IMR-90 (cell line): Measurements from ENCODE around the gene IL13. TPM values are rescaled to one million over a fixed set of nuclear protein-coding genes. Genes with fewer than 3 reads are reported as not detected.

Experiments
- ATAC-seq: fragments of 200-7000 bp; cut with Tn5 transposase; 2 replicates; pipeline ENCODE4 v1.9.1; 2020; ENCODE audit warnings: low read depth, mild to moderate bottlenecking, moderate library complexity
- BruUV-seq: library from RNA; stranded (reverse); fragments of 400-500 nt; replicated peaks from 2 replicates; lab custom pipeline; 2021; lab: Mats Ljungman, UMichigan
- CTCF ChIA-PET: fragments of 300-600 bp; formaldehyde crosslinking; extraction: SDS; loops from one replicate; lab custom pipeline; 2021; ENCODE audit warnings: antibody characterized with exemption; lab: Yijun Ruan, JAX
- POLR2A ChIA-PET: fragments of 300-600 bp; sonication (Branson Sonifier 250); formaldehyde crosslinking; loops from one replicate; lab custom pipeline; 2022; ENCODE audit warnings: antibody characterized with exemption; ENCODE audit not compliant: unreplicated experiment; lab: Charles Lee
- DNase-seq: peaks from one replicate; pipeline ENCODE4 v3.0.0; 2013
- H2AFZ ChIP-seq: replicated peaks from 2 replicates; pipeline ENCODE3; 2013; ENCODE audit warnings: low read length, mild to moderate bottlenecking; ENCODE audit not compliant: poor library complexity
- H2AK5ac ChIP-seq: 2 replicates; pipeline ENCODE4 v1.6.1; 2013; ENCODE audit warnings: low read depth, low read length, inconsistent platforms
- H2AK9ac ChIP-seq: replicated peaks from 2 replicates; pipeline ENCODE3; 2013; ENCODE audit warnings: mild to moderate bottlenecking, low read depth, low read length, moderate library complexity; ENCODE audit not compliant: poor library complexity
- H2BK120ac ChIP-seq: 2 replicates; pipeline ENCODE4 v1.6.1; 2013; ENCODE audit warnings: low read depth, low read length, inconsistent platforms
- H2BK15ac ChIP-seq: 3 replicates; pipeline ENCODE4 v1.6.1; 2013; ENCODE audit warnings: low read depth, low read length, inconsistent platforms
- H2BK20ac ChIP-seq: 2 replicates; pipeline ENCODE4 v1.6.1; 2013; ENCODE audit warnings: low read depth, mild to moderate bottlenecking, inconsistent platforms, low read length, moderate library complexity
- H2BK5ac ChIP-seq: 2 replicates; pipeline ENCODE4 v1.6.1; 2013; ENCODE audit warnings: mild to moderate bottlenecking, low read depth, low read length, inconsistent platforms; ENCODE audit not compliant: poor library complexity, severe bottlenecking
- H3K14ac ChIP-seq: replicated peaks from 2 replicates; pipeline ENCODE4 v1.6.1; 2013; ENCODE audit warnings: low read depth, low read length, inconsistent platforms
- H3K18ac ChIP-seq: 2 replicates; pipeline ENCODE4 v1.6.1; 2013; ENCODE audit warnings: low read depth, low read length, control low read depth
- H3K23ac ChIP-seq: 2 replicates; pipeline ENCODE4 v1.6.1; 2013; ENCODE audit warnings: low read depth, low read length, inconsistent platforms
- H3K27ac ChIP-seq: 2 replicates; pipeline ENCODE4 v1.5.1; 2013; ENCODE audit warnings: mild to moderate bottlenecking, control low read depth, low read length; ENCODE audit not compliant: insufficient read depth
- H3K27me3 ChIP-seq: 2 replicates; pipeline ENCODE4 v1.6.1; 2013; ENCODE audit warnings: low read length; ENCODE audit not compliant: control insufficient read depth, insufficient read depth
- H3K36me3 ChIP-seq: 2 replicates; pipeline ENCODE4 v1.6.1; 2013; ENCODE audit warnings: low read length, mixed read lengths; ENCODE audit not compliant: control insufficient read depth, insufficient read depth
- H3K4ac ChIP-seq: 2 replicates; pipeline ENCODE4 v1.6.1; 2013; ENCODE audit warnings: low read depth, low read length, inconsistent platforms
- H3K4me1 ChIP-seq: 2 replicates; pipeline ENCODE4 v1.6.1; 2013; ENCODE audit warnings: low read length, mixed read lengths; ENCODE audit not compliant: control insufficient read depth, insufficient read depth
- H3K4me2 ChIP-seq: 2 replicates; pipeline ENCODE4 v1.6.1; 2013; ENCODE audit warnings: low read depth, mild to moderate bottlenecking, control low read depth, low read length, moderate library complexity
- H3K4me3 ChIP-seq: 2 replicates; pipeline ENCODE4 v1.5.1; 2013; ENCODE audit warnings: low read depth, mild to moderate bottlenecking, control low read depth, low read length, moderate library complexity; ENCODE audit not compliant: insufficient read depth
- H3K56ac ChIP-seq: 2 replicates; pipeline ENCODE4 v1.6.1; 2013; ENCODE audit warnings: low read length, inconsistent platforms; ENCODE audit not compliant: insufficient read depth; ENCODE audit errors: extremely low read depth
- H3K79me1 ChIP-seq, 2 experiments: 2 replicates each; pipeline ENCODE4 v1.6.1; 2013; ENCODE audit warnings: low read length in 2 of 2, inconsistent platforms in 1 of 2, low read depth in 1 of 2
- H3K9ac ChIP-seq: 2 replicates; pipeline ENCODE4 v1.6.1; 2013; ENCODE audit warnings: low read depth, low read length, control low read depth
- H3K9me1 ChIP-seq: 2 replicates; pipeline ENCODE4 v1.6.1; 2013; ENCODE audit warnings: low read length, inconsistent platforms; ENCODE audit not compliant: insufficient read depth
- H3K9me3 ChIP-seq: 2 replicates; pipeline ENCODE4 v1.6.1; 2013; ENCODE audit warnings: low read length; ENCODE audit not compliant: control insufficient read depth, insufficient read depth
- H4K20me1 ChIP-seq: 2 replicates; pipeline ENCODE4 v1.6.1; 2013; ENCODE audit warnings: low read length, inconsistent platforms; ENCODE audit not compliant: insufficient read depth
- H4K5ac ChIP-seq: 2 replicates; pipeline ENCODE4 v1.6.1; 2013; ENCODE audit warnings: mild to moderate bottlenecking, low read depth, low read length, control low read depth
- H4K8ac ChIP-seq, 2 experiments: 2 replicates each; pipeline ENCODE4 v1.6.1; 2013; ENCODE audit warnings: low read depth in 2 of 2, low read length in 2 of 2, control low read depth in 1 of 2, inconsistent platforms in 1 of 2
- H4K91ac ChIP-seq: 2 replicates; pipeline ENCODE4 v1.6.1; 2013; ENCODE audit warnings: low read depth, low read length, inconsistent platforms; ENCODE audit not compliant: insufficient read depth
- CEBPB ChIP-seq: IDR thresholded peaks from 2 replicates; pipeline ENCODE4 v1.6.1; 2012; ENCODE audit warnings: low read depth, low read length, improper control_type of control experiment
- CHD1 ChIP-seq: IDR thresholded peaks from 2 replicates; pipeline ENCODE4 v1.6.1; 2012; ENCODE audit warnings: low read depth, low read length, improper control_type of control experiment
- MAZ ChIP-seq: IDR thresholded peaks from 2 replicates; pipeline ENCODE4 v1.6.1; 2012; ENCODE audit warnings: low read depth, mild to moderate bottlenecking, low read length, improper control_type of control experiment, moderate library complexity, borderline replicate concordance
- MXI1 ChIP-seq: IDR thresholded peaks from 2 replicates; pipeline ENCODE4 v1.6.1; 2012; ENCODE audit warnings: low read depth, mild to moderate bottlenecking, low read length, moderate library complexity, borderline replicate concordance
- RAD21 ChIP-seq: IDR thresholded peaks from 2 replicates; pipeline ENCODE4 v1.6.1; 2012; ENCODE audit warnings: low read length, improper control_type of control experiment
- RFX5 ChIP-seq: IDR thresholded peaks from 2 replicates; pipeline ENCODE4 v1.8.0; 2012; ENCODE audit warnings: low read depth, mild to moderate bottlenecking, low read length, moderate library complexity
- WGBS, 2 experiments: methylation state at CpG; one replicate each; pipeline versions ENCODE4 v1.1.5 to v1.1.7; 2013; ENCODE audit warnings: missing lambda C conversion rate in 2 of 2; ENCODE audit not compliant: insufficient read length in 1 of 2; ENCODE audit errors: extremely low coverage in 2 of 2; 5-methylcytosine and 5-hydroxymethylcytosine counted together
- dilution Hi-C: fragments of 300-500 bp; cut with HindIII; formaldehyde crosslinking; loops from one replicate; pipeline ENCODE4 v1.14.3; 2018; ENCODE audit warnings: low sequenced_read_pairs; ENCODE audit not compliant: unreplicated experiment
- in situ Hi-C: fragments of 300-500 bp; cut with MboI; formaldehyde crosslinking; loops from 3 replicates; pipeline ENCODE4 v1.14.3; 2019; ENCODE audit warnings: low sequenced_read_pairs, inconsistent platforms, mixed read lengths
- intact Hi-C: fragments of 100-400 bp; cut with micrococcal nuclease; formaldehyde crosslinking; loops from 2 replicates; pipeline ENCODE4 v1.10.0; 2022
- polyA plus RNA-seq, 3 experiments: library from polyadenylated mRNA; depleted of rRNA; stranded (reverse); fragments of >200 nt; gene quantifications; 2 replicates each; pipeline ENCODE4 v1.2.3, GENCODE V29; 2012; ENCODE audit warnings: low replicate concordance in 1 of 3
- total RNA-seq: library from RNA; depleted of rRNA; stranded (reverse); fragments of >200 nt; gene quantifications from 2 replicates; pipeline ENCODE4 v1.2.3, GENCODE V29; 2012

Gene IL13
- total and polyA plus RNA-seq, 2 of the 4 experiments (the other 2 are of a cell fraction), result not detected

DNA sequence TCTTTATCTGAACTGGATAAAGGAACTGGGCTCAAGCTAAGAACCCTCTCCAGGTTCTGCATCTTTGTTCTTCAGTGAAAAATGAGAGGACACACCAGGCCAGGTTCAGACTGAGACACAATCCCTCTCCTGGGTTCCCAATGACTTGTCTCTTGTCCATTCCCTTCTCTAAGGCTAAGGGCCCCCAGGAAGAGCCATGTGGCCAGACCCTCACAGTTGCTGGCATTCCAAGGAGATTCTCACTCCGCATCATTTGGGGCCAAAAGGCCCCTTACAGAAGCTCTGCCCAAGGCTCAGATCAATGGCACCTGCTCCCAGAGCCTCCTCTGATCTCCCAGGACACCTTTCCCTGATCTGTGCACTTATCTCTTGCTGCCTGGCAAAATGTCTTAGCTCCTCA lies 20.8 kb downstream of the IL13 start:
- Histone ChIP-seq H2AK9ac (no peak overlapping the region), H3K36me3 (no peaks in the 10 kb centered on the region), H4K5ac (no peak overlapping the region), H2BK120ac (no peak overlapping the region), H3K4me1 (peaks cover 18% of the 10 kb centered on the region), H2BK5ac (no peak overlapping the region), H3K9me3 (no peaks in the 10 kb centered on the region), H2BK20ac (no peak overlapping the region), H3K14ac (no peak overlapping the region), H3K4me2 (no peak overlapping the region), H3K4ac (no peak overlapping the region), H3K27ac (no peak overlapping the region), H3K27me3 (no peaks in the 10 kb centered on the region), H2AK5ac (no peak overlapping the region), H3K23ac (no peak overlapping the region), H3K79me1 (no peaks in the 10 kb centered on the region), H4K20me1 (no peaks in the 10 kb centered on the region), H3K18ac (no peak overlapping the region), H3K4me3 (no peak overlapping the region), H4K91ac (no peak overlapping the region), H3K56ac (no peak overlapping the region), H2AFZ (no peak overlapping the region), H2BK15ac (no peak overlapping the region), H3K9ac (no peak overlapping the region), H4K8ac (no peak overlapping the region), H3K9me1 (peaks cover 25% of the 10 kb centered on the region)
- intact Hi-C loops, result no loop called here
- ATAC-seq (no peak), DNase-seq (no peak)
- in situ Hi-C loops, result no loop called here
- no TSS peak for BruUV-seq
- 91% methylated on average over 1 of the region's 1 CpG; no CpG with 5 or more reads in 1 of the 2 experiments for WGBS, 2 experiments
- TF ChIP-seq RFX5 (no peak), CEBPB (no peak), CHD1 (no peak), MAZ (no peak), MXI1 (no peak), RAD21 (no peak)
- ChIA-PET CTCF (interaction anchor here (0.6 kb wide), 1 partner anchor 142 kb away, joined by 3 read pairs; no protein-coding TSS in a partner anchor), POLR2A (no interaction called here)
- dilution Hi-C loops, result no loop called here
